Smooth muscle cell (in vitro differentiated cells): ENCODE data around the gene DUSP15. TPM values are rescaled to one million over a fixed set of nuclear protein-coding genes. Genes with fewer than 3 reads are reported as not detected.

Experiments
- DNase-seq: peaks from one replicate; lab custom pipeline; 2025; ENCODE audit not compliant: unreplicated experiment; lab: John Stamatoyannopoulos, UW
- H2AFZ ChIP-seq: fragments of 200-600 bp; sonication (generic); 2 replicates; pipeline ENCODE4 v1.6.0; 2016; ENCODE audit warnings: antibody characterized with exemption, low read depth, mild to moderate bottlenecking
- H3F3A ChIP-seq: fragments of 200-600 bp; sonication (generic); 2 replicates; pipeline ENCODE4 v1.6.0; 2017; ENCODE audit warnings: antibody characterized with exemption, low read depth
- H3K27ac ChIP-seq: fragments of 200-600 bp; sonication (generic); 2 replicates; pipeline ENCODE4 v1.5.1; 2016; ENCODE audit warnings: low read depth, mild to moderate bottlenecking
- H3K27me3 ChIP-seq: fragments of 200-600 bp; sonication (generic); 2 replicates; pipeline ENCODE4 v1.6.1; 2016; ENCODE audit warnings: low read depth, mild to moderate bottlenecking
- H3K36me3 ChIP-seq: fragments of 200-600 bp; sonication (generic); 2 replicates; pipeline ENCODE4 v1.5.1; 2016; ENCODE audit warnings: low read depth
- H3K4me1 ChIP-seq: fragments of 200-600 bp; sonication (generic); 2 replicates; pipeline ENCODE4 v1.5.1; 2016; ENCODE audit warnings: low read depth
- H3K4me2 ChIP-seq: fragments of 200-600 bp; sonication (generic); 2 replicates; pipeline ENCODE4 v1.6.0; 2016; ENCODE audit warnings: mild to moderate bottlenecking
- H3K4me3 ChIP-seq: fragments of 200-600 bp; sonication (generic); 2 replicates; pipeline ENCODE4 v1.5.1; 2016; ENCODE audit warnings: mild to moderate bottlenecking
- H3K79me2 ChIP-seq: fragments of 200-600 bp; sonication (generic); 2 replicates; pipeline ENCODE4 v1.6.0; 2016; ENCODE audit warnings: low read depth, mild to moderate bottlenecking
- H3K9ac ChIP-seq: fragments of 200-600 bp; sonication (generic); 2 replicates; pipeline ENCODE4 v1.6.0; 2016; ENCODE audit warnings: low read depth
- H3K9me3 ChIP-seq: fragments of 200-600 bp; sonication (generic); replicated peaks from 2 replicates; pipeline ENCODE4 v1.5.1; 2016; ENCODE audit warnings: low read depth
- H4K20me1 ChIP-seq: fragments of 200-600 bp; sonication (generic); 2 replicates; pipeline ENCODE4 v1.6.0; 2016; ENCODE audit warnings: low read depth
- CTCF ChIP-seq: fragments of 200-600 bp; sonication (generic); IDR thresholded peaks from 2 replicates; pipeline ENCODE4 v1.5.1; 2017; ENCODE audit warnings: borderline replicate concordance, mild to moderate bottlenecking, antibody characterized with exemption; ENCODE audit not compliant: insufficient read depth, poor library complexity, severe bottlenecking
- WGBS: methylation state at CpG from one replicate; pipeline ENCODE4 v1.1.7; 2016; ENCODE audit warnings: low lambda C conversion rate; 5-methylcytosine and 5-hydroxymethylcytosine counted together
- polyA plus RNA-seq: library from polyadenylated mRNA; unstranded; fragments of >200 nt; fragmentation: Nextera tagmentation; extraction: Ambion mirVana; gene quantifications from 2 replicates; pipeline ENCODE4 v1.2.1, GENCODE V29; 2016
- total RNA-seq: library from RNA; depleted of rRNA; stranded (reverse); fragments of >200 nt; gene quantifications from 2 replicates; pipeline ENCODE4 v1.2.3, GENCODE V29; 2014

Gene DUSP15
- total and polyA plus RNA-seq, 2 experiments from 2014 or later: 6.2 to 10.2 TPM

GRCh38 chr20:31846793-31847138, 23.6 kb downstream of the DUSP15 start:
- WGBS: 74% methylated on average over 3 of the region's 3 CpGs
- H3K4me3 ChIP-seq: no peak overlapping the region
- H3K27ac ChIP-seq: no peak overlapping the region
- no peaks in the 10 kb centered on the region for H3K79me2 ChIP-seq
- no peaks in the 10 kb centered on the region for H3K36me3 ChIP-seq
- no peak overlapping the region for H3K4me2 ChIP-seq
- no peaks in the 10 kb centered on the region for H4K20me1 ChIP-seq
- no peaks in the 10 kb centered on the region for H3K9me3 ChIP-seq
- H3K9ac ChIP-seq: no peak overlapping the region
- H3K4me1 ChIP-seq: peaks cover 33% of the 10 kb centered on the region
- no peak overlapping the region for H2AFZ ChIP-seq
- DNase-seq: no peak
- no peak for TF ChIP-seq CTCF
- peaks cover 33% of the 10 kb centered on the region for H3K27me3 ChIP-seq
- peaks cover 4% of the 10 kb centered on the region for H3F3A ChIP-seq

- peaks cover 38% of the 10 kb centered on the region for H3K4me1 ChIP-seq
- WGBS: 61% methylated on average over 21 of the region's 21 CpGs
- no peaks in the 10 kb centered on the region for H4K20me1 ChIP-seq
- TF ChIP-seq CTCF: no peak
- H3K4me2 ChIP-seq: peak within 1 kb of the TSS; percentile 6
- H3K9ac ChIP-seq: no peak within 1 kb of the TSS
- H3K9me3 ChIP-seq: no peaks in the 10 kb centered on the region
- peak within 1 kb of the TSS; percentile 2 for H2AFZ ChIP-seq
- no peak within 1 kb of the TSS for H3K4me3 ChIP-seq
- peaks cover 4% of the 10 kb centered on the region for H3F3A ChIP-seq
- H3K27ac ChIP-seq: no peak within 1 kb of the TSS
- H3K36me3 ChIP-seq: no peaks in the 10 kb centered on the region
- H3K79me2 ChIP-seq: no peaks in the 10 kb centered on the region
- H3K27me3 ChIP-seq: peaks cover 20% of the 10 kb centered on the region
- no peak for DNase-seq
These were observed 24.9 kb downstream of the DUSP15 start, which contains the start of gene FOXS1 for GRCh38 chr20:31845300-31845863. Gene FOXS1, minus strand, starts transcription at chr20:31845604. Its CDS starts 62 bp downstream, at chr20:31845542.

- peak overlapping the region; percentile 6 for H3K4me2 ChIP-seq
- no peak for DNase-seq
- H3K79me2 ChIP-seq: no peaks in the 10 kb centered on the region
- H4K20me1 ChIP-seq: no peaks in the 10 kb centered on the region
- no peak overlapping the region for H3K9ac ChIP-seq
- H3K9me3 ChIP-seq: no peaks in the 10 kb centered on the region
- H3K27ac ChIP-seq: no peak overlapping the region
- H3K4me1 ChIP-seq: peaks cover 38% of the 10 kb centered on the region
- H3K4me3 ChIP-seq: no peak overlapping the region
- H3F3A ChIP-seq: peaks cover 4% of the 10 kb centered on the region
- H2AFZ ChIP-seq: no peak overlapping the region
- 96% methylated on average over 28 of the region's 28 CpGs for whole genome bisulfite sequencing
- no peaks in the 10 kb centered on the region for H3K36me3 ChIP-seq
- no peak for TF ChIP-seq CTCF
- peaks cover 15% of the 10 kb centered on the region for H3K27me3 ChIP-seq
These were observed 25.5 kb downstream of the DUSP15 start for GRCh38 chr20:31844737-31845299.

GRCh38 chr20:31843881-31844280, 26.4 kb downstream of the DUSP15 start:
- Histone ChIP-seq H2AFZ (no peak overlapping the region), H3K27ac (no peak overlapping the region), H3K27me3 (peaks cover 5% of the 10 kb centered on the region), H3K9ac (no peak overlapping the region), H3K4me1 (peaks cover 38% of the 10 kb centered on the region), H3K79me2 (no peaks in the 10 kb centered on the region), H3K36me3 (no peaks in the 10 kb centered on the region), H3F3A (peaks cover 4% of the 10 kb centered on the region), H3K4me2 (no peak overlapping the region), H3K9me3 (no peaks in the 10 kb centered on the region), H3K4me3 (no peak overlapping the region), H4K20me1 (no peaks in the 10 kb centered on the region)
- no peak for DNase-seq
- 90% methylated on average over 5 of the region's 5 CpGs for WGBS
- no peak for TF ChIP-seq CTCF
